CD4-positive, CD25-positive, alpha-beta regulatory T cell (primary cell): ENCODE measurements around the gene IFT27. TPM values are rescaled to one million over a fixed set of nuclear protein-coding genes. Genes with fewer than 3 reads are reported as not detected.
"Not testable (repeated sequence)": the region's sequence is repeated elsewhere in the genome, so short reads cannot be mapped to it uniquely, and the experiment has no call there.

ENCODE experiments used
- ATAC-seq, 2 donors: fragments of 150-1000 bp; cut with Tn5 transposase; one replicate each; pipeline ENCODE4 v1.10.0; 2021; ENCODE audit warnings: low read depth in 2 of 2, moderate number of reproducible peaks in 2 of 2, moderate library complexity in 1 of 2
- DNase-seq, 3 donors: peaks; one replicate each; pipeline versions ENCODE4 v3.0.0 to v3.0.0-alpha.2; 2012 to 2022; ENCODE audit warnings: mixed read lengths in 1 of 3
- H3K27ac ChIP-seq: one replicate; pipeline ENCODE4 v1.7.0; 2013; ENCODE audit warnings: mild to moderate bottlenecking, low read length; ENCODE audit not compliant: insufficient read depth, poor library complexity, severe bottlenecking
- H3K27me3 ChIP-seq: one replicate; pipeline ENCODE4 v1.7.0; 2013; ENCODE audit warnings: low read length; ENCODE audit not compliant: control insufficient read depth, insufficient read depth
- H3K36me3 ChIP-seq: one replicate; pipeline ENCODE4 v1.7.0; 2013; ENCODE audit warnings: mild to moderate bottlenecking, low read length, moderate library complexity; ENCODE audit not compliant: control insufficient read depth, insufficient read depth
- H3K4me1 ChIP-seq: 2 replicates; pipeline ENCODE4 v1.7.0; 2013; ENCODE audit warnings: mild to moderate bottlenecking, low read length; ENCODE audit not compliant: insufficient read depth, control insufficient read depth, poor library complexity, severe bottlenecking
- H3K4me3 ChIP-seq: one replicate; pipeline ENCODE4 v1.7.0; 2013; ENCODE audit warnings: low read depth, mild to moderate bottlenecking, low read length, moderate library complexity
- H3K9me3 ChIP-seq, 2 experiments: 1 replicate in 1 of 2; 2 replicates in 1 of 2; pipeline ENCODE4 v1.7.0; 2013; ENCODE audit warnings: low read length in 2 of 2, mild to moderate bottlenecking in 1 of 2, moderate library complexity in 1 of 2; ENCODE audit not compliant: control insufficient read depth in 2 of 2
- H3K27ac Mint-ChIP-seq, 3 donors: one replicate each; pipeline ENCODE4 v1.8.0; 2020 to 2022; ENCODE audit warnings: mild to moderate bottlenecking in 3 of 3, mixed read lengths in 3 of 3, moderate library complexity in 2 of 3
- H3K27me3 Mint-ChIP-seq: one replicate; pipeline ENCODE4 v1.8.0; 2022; ENCODE audit warnings: mild to moderate bottlenecking, mixed read lengths
- H3K36me3 Mint-ChIP-seq: one replicate; pipeline ENCODE4 v1.8.0; 2020; ENCODE audit warnings: mixed read lengths
- H3K4me1 Mint-ChIP-seq, 4 donors: one replicate each; pipeline ENCODE4 v1.8.0; 2020 to 2022; ENCODE audit warnings: mixed read lengths in 4 of 4, mild to moderate bottlenecking in 1 of 4
- H3K4me3 Mint-ChIP-seq, 4 donors: one replicate each; pipeline ENCODE4 v1.8.0; 2020 to 2022; ENCODE audit warnings: mild to moderate bottlenecking in 4 of 4, mixed read lengths in 4 of 4, moderate library complexity in 3 of 4
- H3K9me3 Mint-ChIP-seq, 7 donors: one replicate each; pipeline ENCODE4 v1.8.0; 2020 to 2022; ENCODE audit warnings: mixed read lengths in 7 of 7, mild to moderate bottlenecking in 3 of 7, moderate library complexity in 2 of 7
- polyA plus RNA-seq, 4 donors: library from polyadenylated mRNA; unstranded; fragments of 300-500 nt; fragmentation: Illumina TruSeq; gene quantifications; one replicate each; pipeline ENCODE4 v1.2.3, GENCODE V29; 2021
- total RNA-seq: library from RNA; stranded (reverse); gene quantifications from one replicate; pipeline ENCODE4 v1.2.3, GENCODE V29; 2022

IFT27 gene
- total and polyA plus RNA-seq, 5 donors from 2014 or later, result 12.0 to 20.8 (median 16.1) TPM

- ATAC-seq, result no peak
- H3K27ac ChIP-seq, result no peak overlapping the region
- H3K4me1 ChIP-seq, result peaks cover 5% of the 10 kb centered on the region
- no peak overlapping the region for H3K4me3 ChIP-seq
- H3K9me3 ChIP-seq, result no peaks in the 10 kb centered on the region
- Mint-ChIP-seq H3K36me3 (peaks cover 3% of the 10 kb centered on the region), H3K4me1 (peaks cover 0 to 10% (median 2%) of the 10 kb centered on the region in 4 donors), H3K4me3 (no peak overlapping the region), H3K27ac (no peak overlapping the region), H3K9me3 (no peaks in the 10 kb centered on the region), H3K27me3 (peaks cover 6% of the 10 kb centered on the region)
- no peaks in the 10 kb centered on the region for H3K27me3 ChIP-seq
- no peak for DNase-seq
- H3K36me3 ChIP-seq, result no peaks in the 10 kb centered on the region
Observed at GRCh38 chr22:36755316-36755715, 20.6 kb downstream of the IFT27 start.

DNA sequence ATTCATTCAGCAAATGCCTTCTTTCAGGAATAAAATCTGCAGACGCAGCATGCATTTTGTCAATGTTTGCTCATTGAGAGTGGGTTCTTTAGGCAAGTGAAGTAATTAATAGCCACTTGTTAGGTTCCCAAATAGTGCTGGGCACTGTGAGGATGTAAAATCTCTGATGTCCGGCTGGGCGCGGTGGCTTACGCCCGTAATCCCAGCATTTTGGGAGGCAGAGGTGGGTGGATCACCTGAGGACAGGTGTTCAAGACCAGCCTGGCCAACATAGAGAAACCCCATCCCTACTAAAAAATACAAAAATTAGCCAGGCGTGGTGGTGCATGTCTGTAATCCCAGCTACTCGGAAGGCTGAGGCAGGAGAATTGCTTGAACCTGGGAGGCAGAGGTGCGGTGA is 21.0 kb downstream of the IFT27 start:
- H3K4me1 Mint-ChIP-seq, result peaks cover 0 to 10% (median 2%) of the 10 kb centered on the region in 4 donors
- not testable (repeated sequence) for H3K27me3 Mint-ChIP-seq, H3K4me3 Mint-ChIP-seq, H3K36me3 ChIP-seq, H3K27ac ChIP-seq, ATAC-seq, H3K9me3 Mint-ChIP-seq, DNase-seq, H3K36me3 Mint-ChIP-seq, H3K4me1 ChIP-seq, H3K27ac Mint-ChIP-seq, H3K9me3 ChIP-seq, H3K4me3 ChIP-seq, H3K27me3 ChIP-seq

GRCh38 chr22:36753916-36754315 is 22.0 kb downstream of the IFT27 start:
- no peak overlapping the region for H3K27ac Mint-ChIP-seq
- no peak overlapping the region for H3K4me3 ChIP-seq
- H3K4me1 ChIP-seq, result peaks cover 5% of the 10 kb centered on the region
- no peaks in the 10 kb centered on the region for H3K36me3 ChIP-seq
- H3K4me1 Mint-ChIP-seq, result peaks cover 0 to 10% (median 2%) of the 10 kb centered on the region in 4 donors
- no peaks in the 10 kb centered on the region for H3K9me3 ChIP-seq
- no peak overlapping the region for H3K4me3 Mint-ChIP-seq
- no peaks in the 10 kb centered on the region for H3K27me3 ChIP-seq
- no peaks in the 10 kb centered on the region for H3K9me3 Mint-ChIP-seq
- H3K27me3 Mint-ChIP-seq, result peaks cover 6% of the 10 kb centered on the region
- H3K27ac ChIP-seq, result no peak overlapping the region
- ATAC-seq (no peak), DNase-seq (no peak)
- no peaks in the 10 kb centered on the region for H3K36me3 Mint-ChIP-seq

- Mint-ChIP-seq H3K36me3 (no peaks in the 10 kb centered on the region), H3K27me3 (peaks cover 6% of the 10 kb centered on the region), H3K27ac (peak overlapping the region in 1 of 3 donors; percentile 14), H3K4me1 (peaks cover 0 to 10% (median 2%) of the 10 kb centered on the region in 4 donors), H3K9me3 (no peaks in the 10 kb centered on the region), H3K4me3 (no peak overlapping the region)
- peaks cover 5% of the 10 kb centered on the region for H3K4me1 ChIP-seq
- no peaks in the 10 kb centered on the region for H3K36me3 ChIP-seq
- H3K27ac ChIP-seq, result no peak overlapping the region
- no peak overlapping the region for H3K4me3 ChIP-seq
- no peaks in the 10 kb centered on the region for H3K9me3 ChIP-seq
- H3K27me3 ChIP-seq, result no peaks in the 10 kb centered on the region
- no peak for DNase-seq
- no peak for ATAC-seq
Observed at GRCh38 chr22:36753120-36753802, 22.7 kb downstream of the IFT27 start.

- H3K36me3 Mint-ChIP-seq, result no peaks in the 10 kb centered on the region
- no peak for ATAC-seq
Observed at GRCh38 chr22:36746375-36746970, 29.4 kb downstream of the IFT27 start.

GRCh38 chr22:36745301-36745995 is 30.5 kb downstream of the IFT27 start:
- Histone ChIP-seq H3K27me3 (peaks cover 2% of the 10 kb centered on the region), H3K36me3 (no peaks in the 10 kb centered on the region), H3K4me1 (no peaks in the 10 kb centered on the region), H3K4me3 (no peak overlapping the region), H3K9me3 (no peaks in the 10 kb centered on the region), H3K27ac (no peak overlapping the region)
- ATAC-seq (no peak), DNase-seq (no peak)
- Mint-ChIP-seq H3K27me3 (peaks cover 2% of the 10 kb centered on the region), H3K27ac (no peak overlapping the region), H3K4me3 (no peak overlapping the region), H3K36me3 (no peaks in the 10 kb centered on the region), H3K4me1 (no peaks in the 10 kb centered on the region), H3K9me3 (peaks cover 0 to 1% (median 0%) of the 10 kb centered on the region in 7 donors)

More at GRCh38 chr22:36746375-36746970, 29.4 kb downstream of the IFT27 start:
- Mint-ChIP-seq H3K27ac (no peak overlapping the region), H3K27me3 (no peaks in the 10 kb centered on the region), H3K9me3 (peaks cover 0 to 1% (median 0%) of the 10 kb centered on the region in 7 donors), H3K4me1 (no peaks in the 10 kb centered on the region), H3K4me3 (no peak overlapping the region)
- Histone ChIP-seq H3K4me3 (no peak overlapping the region), H3K4me1 (no peaks in the 10 kb centered on the region), H3K36me3 (no peaks in the 10 kb centered on the region), H3K9me3 (no peaks in the 10 kb centered on the region), H3K27ac (no peak overlapping the region), H3K27me3 (peaks cover 2% of the 10 kb centered on the region)
- no peak for DNase-seq

GRCh38 chr22:36744791-36745190 is 31.1 kb downstream of the IFT27 start:
- H3K27ac Mint-ChIP-seq, result no peak overlapping the region
- ATAC-seq, result no peak
- no peaks in the 10 kb centered on the region for H3K36me3 Mint-ChIP-seq

More at GRCh38 chr22:36744791-36745190, 31.1 kb downstream of the IFT27 start:
- H3K9me3 ChIP-seq, result no peaks in the 10 kb centered on the region
- H3K9me3 Mint-ChIP-seq, result peaks cover 0 to 2% (median 0%) of the 10 kb centered on the region in 7 donors
- no peaks in the 10 kb centered on the region for H3K36me3 ChIP-seq
- no peak overlapping the region for H3K4me3 ChIP-seq
- H3K27ac ChIP-seq, result no peak overlapping the region
- no peaks in the 10 kb centered on the region for H3K4me1 ChIP-seq
- no peak overlapping the region for H3K4me3 Mint-ChIP-seq
- no peak for DNase-seq
- peaks cover 2% of the 10 kb centered on the region for H3K27me3 ChIP-seq
- no peaks in the 10 kb centered on the region for H3K4me1 Mint-ChIP-seq
- H3K27me3 Mint-ChIP-seq, result peaks cover 8% of the 10 kb centered on the region
